ENCODE data around the gene MED1.

DNA sequence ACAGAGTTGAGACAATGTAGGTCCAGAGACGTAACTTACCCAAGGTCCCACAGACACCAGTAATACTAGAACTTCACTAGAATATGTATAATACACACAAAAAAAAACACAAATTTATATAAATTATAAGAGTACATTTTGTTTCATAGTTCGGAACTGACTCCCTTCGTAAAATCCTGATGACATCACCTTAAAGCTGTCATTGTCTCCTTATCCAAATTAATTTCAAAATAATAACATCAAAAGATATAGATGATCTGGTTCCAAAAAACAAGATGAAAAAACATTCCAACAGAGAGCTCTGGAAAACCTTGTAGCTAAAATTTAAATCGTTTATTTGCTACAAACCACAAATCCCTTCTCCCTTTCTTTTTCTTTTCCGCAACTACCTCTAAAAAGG, 59.6 kb downstream of the MED1 start:
- TF ChIP-seq POLR2A (IDR thresholded peaks at IDR 0.05; ENCODE audit: low read depth) (no peak), POLR2AphosphoS5 (IDR thresholded peaks at IDR 0.05) (no peak), EP300 (IDR thresholded peaks at IDR 0.05) (no peak)
- TF ChIP-seq, protein P1, sequence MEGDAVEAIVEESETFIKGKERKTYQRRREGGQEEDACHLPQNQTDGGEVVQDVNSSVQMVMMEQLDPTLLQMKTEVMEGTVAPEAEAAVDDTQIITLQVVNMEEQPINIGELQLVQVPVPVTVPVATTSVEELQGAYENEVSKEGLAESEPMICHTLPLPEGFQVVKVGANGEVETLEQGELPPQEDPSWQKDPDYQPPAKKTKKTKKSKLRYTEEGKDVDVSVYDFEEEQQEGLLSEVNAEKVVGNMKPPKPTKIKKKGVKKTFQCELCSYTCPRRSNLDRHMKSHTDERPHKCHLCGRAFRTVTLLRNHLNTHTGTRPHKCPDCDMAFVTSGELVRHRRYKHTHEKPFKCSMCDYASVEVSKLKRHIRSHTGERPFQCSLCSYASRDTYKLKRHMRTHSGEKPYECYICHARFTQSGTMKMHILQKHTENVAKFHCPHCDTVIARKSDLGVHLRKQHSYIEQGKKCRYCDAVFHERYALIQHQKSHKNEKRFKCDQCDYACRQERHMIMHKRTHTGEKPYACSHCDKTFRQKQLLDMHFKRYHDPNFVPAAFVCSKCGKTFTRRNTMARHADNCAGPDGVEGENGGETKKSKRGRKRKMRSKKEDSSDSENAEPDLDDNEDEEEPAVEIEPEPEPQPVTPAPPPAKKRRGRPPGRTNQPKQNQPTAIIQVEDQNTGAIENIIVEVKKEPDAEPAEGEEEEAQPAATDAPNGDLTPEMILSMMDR (IDR thresholded peaks at IDR 0.05) = no peak

Measured in esophagus muscularis mucosa (tissue), 4 donors.